Heart right ventricle (tissue), 16 donors: Measurements from ENCODE around the gene BRPF3. TPM values are rescaled to one million over a fixed set of nuclear protein-coding genes. Genes with fewer than 3 reads are reported as not detected.
"Not testable (repeated sequence)": the region's sequence is repeated elsewhere in the genome, so short reads cannot be mapped to it uniquely, and the experiment has no call there.

ENCODE experiments used
- ATAC-seq, 8 donors: fragments of 200-7000 bp; cut with Tn5 transposase; one replicate each; pipeline ENCODE4 v1.9.1; 2020; ENCODE audit warnings: mild to moderate bottlenecking in 8 of 8, moderate library complexity in 8 of 8, moderate number of reproducible peaks in 1 of 8
- DNase-seq, 2 donors: peaks; one replicate each; pipeline ENCODE4 v3.0.0-alpha.2; 2020
- H3K27ac ChIP-seq, 10 donors: fragments of 200-600 bp; sonication (generic) in 2 of 10; one replicate each; pipeline versions ENCODE4 v1.5.0 to v1.8.0; 2020 to 2022; ENCODE audit warnings: mild to moderate bottlenecking in 3 of 10
- H3K27me3 ChIP-seq, 7 donors: fragments of 200-600 bp; one replicate each; pipeline ENCODE4 v1.8.0; 2021 to 2022; ENCODE audit warnings: mild to moderate bottlenecking in 2 of 7
- H3K36me3 ChIP-seq, 9 donors: fragments of 200-600 bp; sonication (generic) in 1 of 9; one replicate each; pipeline versions ENCODE4 v1.5.0 to v1.8.0; 2020 to 2022; ENCODE audit warnings: mild to moderate bottlenecking in 2 of 9
- H3K4me1 ChIP-seq, 9 donors: fragments of 200-600 bp; sonication (generic) in 1 of 9; one replicate each; pipeline versions ENCODE4 v1.5.0 to v1.8.0; 2020 to 2022; ENCODE audit warnings: mild to moderate bottlenecking in 4 of 9
- H3K4me3 ChIP-seq, 10 donors: fragments of 200-600 bp; sonication (generic) in 2 of 10; one replicate each; pipeline versions ENCODE4 v1.5.0 to v1.8.0; 2020 to 2022; ENCODE audit warnings: mild to moderate bottlenecking in 7 of 10, moderate library complexity in 2 of 10
- H3K9me3 ChIP-seq, 11 donors: fragments of 200-600 bp in 10 of 11; sonication (generic) in 2 of 11; one replicate each; pipeline versions ENCODE4 v1.5.0 to v1.8.0; 2013 to 2022; ENCODE audit warnings: mild to moderate bottlenecking in 2 of 11, control low read depth in 1 of 11, moderate library complexity in 1 of 11
- CTCF ChIP-seq, 9 donors: fragments of 200-600 bp; sonication (generic) in 2 of 9; IDR thresholded peaks; one replicate each; pipeline versions ENCODE4 v1.5.0 to v1.8.0; 2021 to 2022; ENCODE audit warnings: antibody characterized with exemption in 9 of 9, mild to moderate bottlenecking in 5 of 9, moderate library complexity in 1 of 9
- WGBS, 2 donors: extraction: QIAGEN DNeasy Blood & Tissue Kit; methylation state at CpG; one replicate each; pipeline ENCODE4 v1.1.7; 2013; ENCODE audit warnings: inconsistent platforms in 1 of 2; 5-methylcytosine and 5-hydroxymethylcytosine counted together
- intact Hi-C, 10 donors: fragments of 100-400 bp; cut with DNase I; formaldehyde crosslinking; loops; one replicate each; pipeline versions ENCODE4 v1.11.1 to v1.14.2; 2022
- polyA plus RNA-seq, 2 donors: library from polyadenylated mRNA; stranded (reverse); fragments of 200-250 nt; gene quantifications; one replicate each; pipeline ENCODE4 v1.2.3, GENCODE V29; 2013
- total RNA-seq, 10 donors: library from RNA; stranded (reverse); fragmentation: NEBNext Ultra II Directional in 3 of 10; extraction: Animal tissue kit (Norgen Biotek cat#: 25700) in 3 of 10; gene quantifications; one replicate each; pipeline versions ENCODE4 v1.2.1 to v1.2.4, GENCODE V29; 2021 to 2023
- donor health status: Arrhythmogenic right ventricular cardiomyopathy.
- donor health status: ischemic (EF 13 %, LVEDD 7.1; RV severe dilation, severe dysfunction).
- donor health status: healthy with polysubstance abuse.
- donor health status: DM: no; HTN: yes; CAD: no.
- donor health status: DM: no; HTN: no; CAD: no.
- donor health status: ischemic (EF 25% LVEDD 6.9; RV normal size, moderate dysfunction).
- donor health status: ischemic (EF 25% LVEDD 5.7; RV mildly dilated, moderate dysfunction).
- donor health status: healthy.
- donor health status: DM: yes; HTN: yes; CAD: no.
- donor health status: Ischemic cardiomyopathy.
- donor health status: ischemic (EF 35%, LVEDD 5.7; RV mildly dilated, moderate dysfunction).
- donor health status: nonischemic (EF 11% LVEDD 7.7; RV severe dilation, severe dysfunction).
- donor health status: DM: yes; HTN: yes; CAD: no.
- donor health status: PGD.
- donor health status: ischemic (EF 29% LVEDD 5.4; RV normal size, mild dysfunction).
- donor health status: nonischemic (EF 23%, LVEDD 6.1; RV moderate dilation, normal function).

BRPF3 gene
- total and polyA plus RNA-seq, 12 donors, result 6.3 to 20.5 (median 16.1) TPM

- TF ChIP-seq CTCF (IDR thresholded peaks at IDR 0.05), result no peak
- WGBS, 2 donors, result 89 to 92% methylated on average over 18 of the region's 18 CpGs
- H3K27ac ChIP-seq, result no peak overlapping the region
- DNase-seq (no peak), ATAC-seq (no peak)
- H3K27me3 ChIP-seq, result no peaks in the 10 kb centered on the region
- H3K4me3 ChIP-seq, result no peak overlapping the region
- no peaks in the 10 kb centered on the region for H3K9me3 ChIP-seq
- H3K4me1 ChIP-seq, result no peaks in the 10 kb centered on the region
- peaks cover 0 to 100% (median 71%) of the 10 kb centered on the region in 9 donors for H3K36me3 ChIP-seq
- intact Hi-C loops, result no loop called here
These were observed 14.5 kb downstream of the BRPF3 start for GRCh38 chr6:36210886-36211595.

- Histone ChIP-seq H3K4me1 (peaks cover 0 to 9% (median 0%) of the 10 kb centered on the region in 9 donors), H3K36me3 (peaks cover 0 to 100% (median 67%) of the 10 kb centered on the region in 9 donors), H3K9me3 (no peaks in the 10 kb centered on the region), H3K4me3 (no peak overlapping the region), H3K27ac (no peak overlapping the region), H3K27me3 (no peaks in the 10 kb centered on the region)
- no peak for TF ChIP-seq CTCF (IDR thresholded peaks at IDR 0.05)
- ATAC-seq (no peak), DNase-seq (no peak)
- WGBS, 2 donors, result 79 to 84% methylated on average over 2 of the region's 2 CpGs
- intact Hi-C loops, result no loop called here
These were observed 20.0 kb downstream of the BRPF3 start for GRCh38 chr6:36216559-36216958.

GRCh38 chr6:36217188-36217587, 20.6 kb downstream of the BRPF3 start:
- no peak overlapping the region for H3K27ac ChIP-seq
- H3K4me1 ChIP-seq, result peaks cover 0 to 9% (median 0%) of the 10 kb centered on the region in 9 donors
- intact Hi-C loops, result no loop called here
- no peaks in the 10 kb centered on the region for H3K9me3 ChIP-seq
- no peaks in the 10 kb centered on the region for H3K27me3 ChIP-seq
- DNase-seq, result no peak
- no peak for TF ChIP-seq CTCF (IDR thresholded peaks at IDR 0.05)
- H3K36me3 ChIP-seq, result peaks cover 0 to 100% (median 68%) of the 10 kb centered on the region in 9 donors
- no peak for ATAC-seq
- 85 to 88% methylated on average over 3 of the region's 3 CpGs for WGBS, 2 donors
- no peak overlapping the region for H3K4me3 ChIP-seq

- intact Hi-C loops, result no loop called here
- ATAC-seq, result no peak
- Histone ChIP-seq H3K27ac (no peak overlapping the region), H3K27me3 (no peaks in the 10 kb centered on the region), H3K4me3 (no peak overlapping the region), H3K4me1 (peaks cover 0 to 9% (median 0%) of the 10 kb centered on the region in 9 donors), H3K9me3 (no peaks in the 10 kb centered on the region), H3K36me3 (peaks cover 0 to 100% (median 71%) of the 10 kb centered on the region in 9 donors)
- no peak for TF ChIP-seq CTCF (IDR thresholded peaks at IDR 0.05)
- WGBS, 2 donors, result 94 to 100% methylated on average over 1 of the region's 1 CpG
- DNase-seq, result no peak
These were observed 21.4 kb downstream of the BRPF3 start for GRCh38 chr6:36217946-36218345.

- DNase-seq, H3K4me3 ChIP-seq, ATAC-seq, H3K4me1 ChIP-seq, H3K27ac ChIP-seq, H3K9me3 ChIP-seq, intact Hi-C loops, H3K27me3 ChIP-seq: not testable (repeated sequence)
- WGBS, 2 donors, result 95 to 96% methylated on average over 9 of the region's 9 CpGs
- peaks cover 0 to 100% (median 66%) of the 10 kb centered on the region in 9 donors for H3K36me3 ChIP-seq
These were observed 22.0 kb downstream of the BRPF3 start for GRCh38 chr6:36218516-36218915.
